Astrocyte of the cerebellum (primary cell): ENCODE measurements around the gene CNR1.
A peak's percentile ranks its signal among the peaks of the same experiment; 100 is the strongest.

Source experiments
- DNase-seq: peaks from one replicate; pipeline ENCODE4 v3.0.0-alpha.2; 2011; ENCODE audit warnings: low read depth
- H3K4me3 ChIP-seq: 2 replicates; pipeline ENCODE4 v1.5.1; 2011; ENCODE audit warnings: mild to moderate bottlenecking, low read depth, low read length, moderate library complexity
- in situ Hi-C: cut with HindIII; loops from 2 replicates; pipeline ENCODE4 v1.10.0; 2017; ENCODE audit warnings: low sequenced_read_pairs
- TF ChIP-seq, protein P1 (sequence below): IDR thresholded peaks from 2 replicates; pipeline ENCODE4 v1.5.1; 2012; ENCODE audit warnings: low read length, low read depth, moderate library complexity, mild to moderate bottlenecking; ENCODE audit errors: missing control alignments

Gene CNR1

GRCh38 chr6:88166493-88167351, 575 bp upstream of the CNR1 start:
- no peak for DNase-seq
- H3K4me3 ChIP-seq: peak overlapping the region; percentile 53
- in situ Hi-C loops: no loop called here
- TF ChIP-seq, protein P1, sequence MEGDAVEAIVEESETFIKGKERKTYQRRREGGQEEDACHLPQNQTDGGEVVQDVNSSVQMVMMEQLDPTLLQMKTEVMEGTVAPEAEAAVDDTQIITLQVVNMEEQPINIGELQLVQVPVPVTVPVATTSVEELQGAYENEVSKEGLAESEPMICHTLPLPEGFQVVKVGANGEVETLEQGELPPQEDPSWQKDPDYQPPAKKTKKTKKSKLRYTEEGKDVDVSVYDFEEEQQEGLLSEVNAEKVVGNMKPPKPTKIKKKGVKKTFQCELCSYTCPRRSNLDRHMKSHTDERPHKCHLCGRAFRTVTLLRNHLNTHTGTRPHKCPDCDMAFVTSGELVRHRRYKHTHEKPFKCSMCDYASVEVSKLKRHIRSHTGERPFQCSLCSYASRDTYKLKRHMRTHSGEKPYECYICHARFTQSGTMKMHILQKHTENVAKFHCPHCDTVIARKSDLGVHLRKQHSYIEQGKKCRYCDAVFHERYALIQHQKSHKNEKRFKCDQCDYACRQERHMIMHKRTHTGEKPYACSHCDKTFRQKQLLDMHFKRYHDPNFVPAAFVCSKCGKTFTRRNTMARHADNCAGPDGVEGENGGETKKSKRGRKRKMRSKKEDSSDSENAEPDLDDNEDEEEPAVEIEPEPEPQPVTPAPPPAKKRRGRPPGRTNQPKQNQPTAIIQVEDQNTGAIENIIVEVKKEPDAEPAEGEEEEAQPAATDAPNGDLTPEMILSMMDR: no peak

DNA sequence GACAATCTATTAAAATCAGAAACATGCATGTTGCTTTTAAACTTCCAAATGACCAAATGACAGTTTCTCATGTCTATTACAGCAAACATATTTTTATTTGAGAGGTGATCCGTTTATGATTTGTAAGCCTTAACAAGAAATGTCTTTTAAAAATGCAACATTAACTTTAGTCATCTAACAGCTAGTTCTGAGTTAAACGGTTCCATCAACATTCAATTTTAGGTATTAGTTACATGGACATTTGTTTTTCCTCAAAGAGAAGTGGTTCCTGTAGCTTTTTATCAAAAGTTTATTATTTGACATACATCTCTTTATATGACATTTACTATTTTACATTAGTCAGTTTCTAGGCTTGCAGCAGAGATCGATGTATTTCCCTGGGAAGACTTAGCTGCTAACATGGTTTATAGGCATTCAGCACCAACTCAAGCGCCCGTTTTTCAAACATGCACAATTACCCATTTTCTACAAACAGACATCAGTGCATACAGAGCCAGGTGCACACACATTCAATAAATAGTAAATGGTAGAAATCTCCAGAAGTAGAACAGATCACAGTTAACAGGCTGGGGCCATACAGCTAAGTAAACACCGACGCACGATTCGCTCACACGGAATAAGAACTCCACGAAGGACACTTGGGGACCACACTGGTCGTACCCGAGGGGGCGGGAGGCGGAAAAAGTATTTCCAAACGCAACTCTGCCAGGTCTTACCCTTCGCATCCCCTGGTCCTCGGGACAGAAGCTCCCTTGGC, 882 bp downstream of the CNR1 start:
- TF ChIP-seq, protein P1: no peak
- in situ Hi-C loops: no loop called here
- H3K4me3 ChIP-seq: peak overlapping the region; percentile 53
- no peak for DNase-seq

DNA sequence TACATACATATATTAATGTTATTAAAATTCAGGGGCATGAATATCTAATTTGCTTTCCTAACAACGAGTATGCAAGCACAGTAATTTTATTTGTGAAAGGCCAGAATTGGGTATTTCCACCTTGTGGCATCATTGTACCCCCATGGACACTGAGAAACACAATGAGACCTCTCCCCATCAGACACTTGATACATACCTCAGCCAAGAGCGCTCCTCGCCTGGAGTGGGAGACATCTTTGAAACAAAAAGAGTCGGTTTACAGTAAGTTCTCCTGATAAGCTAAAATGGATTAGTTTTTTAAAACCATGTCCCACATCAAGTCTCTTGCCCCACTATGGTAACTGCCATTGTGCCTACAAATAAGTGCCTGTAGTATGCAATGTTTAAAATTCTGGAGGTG, 2.1 kb downstream of the CNR1 start:
- in situ Hi-C loops: no loop called here
- TF ChIP-seq, protein P1: no peak
- no peak overlapping the region for H3K4me3 ChIP-seq
- no peak for DNase-seq

GRCh38 chr6:88163616-88164015, 2.5 kb downstream of the CNR1 start:
- H3K4me3 ChIP-seq: no peak overlapping the region
- in situ Hi-C loops: no loop called here
- TF ChIP-seq, protein P1: no peak
- DNase-seq: no peak

GRCh38 chr6:88161940-88162339, 4.2 kb downstream of the CNR1 start:
- DNase-seq: no peak
- in situ Hi-C loops: no loop called here
- no peak overlapping the region for H3K4me3 ChIP-seq
- TF ChIP-seq, protein P1: no peak

- in situ Hi-C loops: no loop called here
- TF ChIP-seq, protein P1: peak; percentile 12
- no peak overlapping the region for H3K4me3 ChIP-seq
- no peak for DNase-seq
These were observed 9.0 kb downstream of the CNR1 start for GRCh38 chr6:88157106-88157505.
